SH-SY5Y (cell line): Measurements from ENCODE around the gene PYGO2.

Experiments used
- GATA2 ChIP-seq: IDR thresholded peaks from 2 replicates; pipeline ENCODE4 v1.6.1; 2011; ENCODE audit warnings: mild to moderate bottlenecking, low read depth, low read length
- GATA3 ChIP-seq: IDR thresholded peaks from 2 replicates; pipeline ENCODE4 v1.6.1; 2011; ENCODE audit warnings: low read depth, mild to moderate bottlenecking, low read length, moderate library complexity

DNA sequence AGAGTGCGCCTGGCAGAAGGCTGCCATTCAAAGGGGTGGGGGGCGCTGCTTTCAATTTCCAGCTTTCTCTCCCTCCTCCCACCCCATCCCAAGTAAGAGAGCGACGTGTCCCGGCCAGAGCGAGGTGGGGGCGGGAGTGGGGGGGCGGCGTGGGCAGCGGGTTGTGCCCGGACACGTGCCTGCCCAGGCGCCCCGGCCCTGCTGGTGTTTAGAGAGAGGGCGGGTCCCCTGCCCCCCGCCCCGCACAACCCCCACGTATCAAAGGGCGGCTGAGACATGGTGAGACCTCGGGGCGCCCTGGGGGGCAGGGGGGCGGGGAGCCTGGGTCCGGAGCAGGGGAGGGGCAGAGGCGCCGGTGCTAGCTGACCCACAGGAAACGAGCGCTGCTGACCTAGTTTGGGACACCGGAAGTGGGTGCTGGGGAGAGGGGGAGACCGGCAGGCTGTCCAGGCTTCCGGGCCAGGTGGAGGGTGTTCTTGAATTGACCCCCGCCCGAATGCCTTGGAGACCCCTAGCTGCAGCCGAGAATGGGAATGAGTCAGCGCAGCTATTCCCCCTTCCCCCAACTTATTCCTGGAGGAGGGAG, 42.3 kb upstream of the PYGO2 start:
- TF ChIP-seq GATA3 = no peak
- no peak for TF ChIP-seq GATA2
